ENCODE measurements around the gene MAP2K6. TPM values are rescaled to one million over a fixed set of nuclear protein-coding genes. Genes with fewer than 3 reads are reported as not detected.
A peak's percentile ranks its signal among the peaks of the same experiment; 100 is the strongest.

The MAP2K6 gene
- total RNA-seq (2013; cell fraction: nucleolus; rRNA removed) = 13.7 and 14.6 TPM in 2 replicates
- total RNA-seq (2014; rRNA removed) (24.1 and 32.4 TPM in 2 replicates), total RNA-seq (2014; rRNA removed; fragmentation: Illumina TruSeq; extraction: Trizol) (19.9 and 22.3 TPM in 2 replicates), total RNA-seq (2021) (23.5 and 24.6 TPM in 2 replicates), polyA plus RNA-seq (2011; rRNA removed) (16.4 and 20.2 TPM in 2 replicates), polyA plus RNA-seq (2014; fragmentation: Illumina TruSeq; extraction: Trizol) (27.5 and 28.1 TPM in 2 replicates), polyA plus RNA-seq (2014; fragmentation: Nextera tagmentation; extraction: Ambion mirVana) (10 to 100 TPM; 61.4 to 70.3 TPM), polyA plus RNA-seq (2014; rRNA removed) (17.8 and 21.1 TPM in 2 replicates), polyA plus RNA-seq (2016; fragmentation: Nextera tagmentation; extraction: Ambion mirVana) (10 to 100 TPM; 15.6 to 16.7 TPM), polyA minus RNA-seq (2011; rRNA and poly(A)+ RNA removed) (12.7 and 16.5 TPM in 2 replicates), Bru-seq, nascent RNA (percentile 57 among the genes with signal in this experiment), BruChase-seq, experiment 1, labeled RNA remaining after a 6-hour chase (percentile 53 among the genes with signal in this experiment), BruChase-seq, experiment 2, labeled RNA remaining after a 2-hour chase (percentile 54 among the genes with signal in this experiment)
- polyA plus RNA-seq (2011; ENCODE audit: low read depth) = 14.5 TPM
- polyA plus RNA-seq (2011; cell fraction: cytosol; rRNA removed) = 9.9 and 10.2 TPM in 2 replicates
- 5.8 and 6.8 TPM in 2 replicates for polyA plus RNA-seq (2011; cell fraction: nucleus; rRNA removed)
- polyA plus RNA-seq (2012) = 18.7 and 19.2 TPM in 2 replicates
- polyA minus RNA-seq (2011; cell fraction: cytosol; rRNA and poly(A)+ RNA removed) = 2.8 and 3.3 TPM in 2 replicates
- 7.1 and 7.7 TPM in 2 replicates for polyA minus RNA-seq (2011; cell fraction: nucleus; rRNA and poly(A)+ RNA removed)
- long read RNA-seq, experiment 1, full-length matches to known transcripts = 2 of 12 reads
- long read RNA-seq, experiment 1, partial matches to known transcripts = 0 of 12 reads
- long read RNA-seq, experiment 1, other reads (novel, unspliced or antisense) = 10 of 12 reads
- long read RNA-seq, experiment 2, full-length matches to known transcripts = 78 of 208 reads
- long read RNA-seq, experiment 2, partial matches to known transcripts = 10 of 208 reads
- long read RNA-seq, experiment 2, other reads (novel, unspliced or antisense) = 120 of 208 reads

DNA sequence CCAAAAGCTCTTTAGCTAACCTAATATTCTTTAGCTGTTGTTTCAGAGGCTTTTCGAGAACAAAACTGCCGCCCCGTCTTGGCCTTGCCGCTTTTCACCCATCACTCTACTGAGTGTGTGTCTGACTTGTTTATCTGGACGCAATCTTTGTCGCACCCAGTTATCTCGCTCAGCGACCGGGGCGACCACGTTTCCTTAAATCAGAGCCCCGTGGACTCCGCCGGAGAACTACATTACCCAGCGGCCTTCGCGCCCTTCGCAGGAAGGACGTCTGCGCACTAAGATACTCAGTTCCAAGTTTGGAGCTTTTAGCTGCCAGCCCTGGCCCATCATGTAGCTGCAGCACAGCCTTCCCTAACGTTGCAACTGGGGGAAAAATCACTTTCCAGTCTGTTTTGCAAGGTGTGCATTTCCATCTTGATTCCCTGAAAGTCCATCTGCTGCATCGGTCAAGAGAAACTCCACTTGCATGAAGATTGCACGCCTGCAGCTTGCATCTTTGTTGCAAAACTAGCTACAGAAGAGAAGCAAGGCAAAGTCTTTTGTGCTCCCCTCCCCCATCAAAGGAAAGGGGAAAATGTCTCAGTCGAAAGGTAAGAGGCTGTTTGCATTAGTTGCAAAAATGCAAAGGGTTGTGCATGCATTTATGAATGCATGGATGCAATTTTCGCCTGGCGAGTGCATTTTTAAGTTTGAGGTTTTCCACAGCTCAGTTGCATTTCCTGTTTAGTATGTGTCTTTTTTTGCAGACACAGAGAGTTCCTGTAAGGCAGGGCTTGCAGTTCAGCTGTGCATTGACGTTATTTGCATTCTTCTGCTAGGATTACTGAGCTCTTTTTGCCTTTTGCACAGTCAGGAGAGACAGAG, at the start of gene MAP2K6:
Gene MAP2K6, plus strand, starts transcription at position 290 of the 867 bp plus-strand sequence. Its CDS starts 288 bp downstream, at position 578.
- FAIRE-seq = peak; percentile 70
- H3K79me2 ChIP-seq (ENCODE audit: control insufficient read depth, insufficient read depth, low read length) = peaks cover 11% of the 10 kb centered on the region
- DNase-seq (ENCODE audit: low read depth, low spot score) = peak; percentile 60
- RAD21 ChIA-PET (ENCODE audit: unreplicated experiment) = interaction anchor here (0.6 to 2.1 kb wide), 11 partner anchors 12 to 795 kb away, joined by 3 to 9 read pairs (median 5); no protein-coding TSS in a partner anchor
- no peaks in the 10 kb centered on the region for H3K36me3 ChIP-seq (ENCODE audit: control insufficient read depth in 2 of 2, insufficient read depth in 2 of 2, low read length in 1 of 2)
- CTCF ChIA-PET = interaction anchor here (0.6 to 2.0 kb wide), 12 partner anchors 13 to 110 kb away, joined by 3 to 18 read pairs (median 4); no protein-coding TSS in a partner anchor
- H3K27ac ChIP-seq (ENCODE audit: control insufficient read depth, insufficient read depth) = peak within 1 kb of the TSS; percentile 45
- H3K27me3 ChIP-seq (replicated peaks in 1 of 2; ENCODE audit: control insufficient read depth in 2 of 2, insufficient read depth in 2 of 2, low read length in 1 of 2) = no peaks in the 10 kb centered on the region
- H2AFZ ChIP-seq (ENCODE audit: control insufficient read depth, low read depth, low read length) = peak within 1 kb of the TSS; percentile 94
- in situ Hi-C loops (cut with MboI) (no loop called here), intact Hi-C loops (cut with micrococcal nuclease; ENCODE audit: unreplicated experiment) (loop anchor here (2.0 kb wide), 1 partner anchor 102 kb away; no protein-coding TSS in a partner anchor)
- peak within 1 kb of the TSS; percentile 69 for H3K4me3 ChIP-seq
- SMC1A ChIA-PET (ENCODE audit: uncharacterized antibody, unreplicated experiment) = interaction anchor here (0.6 to 2.1 kb wide), 15 partner anchors 11 to 136 kb away, joined by 3 to 13 read pairs (median 4); partner anchors contain the start of gene ABCA5
- no peaks in the 10 kb centered on the region for H3K4me1 ChIP-seq (ENCODE audit: control insufficient read depth, insufficient read depth, low read length)
- WGBS (ENCODE audit: insufficient coverage, insufficient replicate concordance, low lambda C conversion rate, missing lambda C conversion rate) = under 1% methylated on average over 27 of the region's 27 CpGs
- peak within 1 kb of the TSS; percentile 82 for H3K4me2 ChIP-seq (ENCODE audit: control insufficient read depth, insufficient read depth)
- peak within 1 kb of the TSS; percentile 53 for H3K9ac ChIP-seq (ENCODE audit: control insufficient read depth, insufficient read depth, low read length)
- peak; percentile 97 for ATAC-seq
- POLR2A ChIA-PET = interaction anchor here (1.0 to 1.8 kb wide), 4 partner anchors 88 to 104 kb away, joined by 3 to 8 read pairs (median 4); partner anchors contain the start of gene ABCA5
- no TSS peak for BruUV-seq (replicated peaks)
- no peaks in the 10 kb centered on the region for H4K20me1 ChIP-seq (ENCODE audit: control insufficient read depth, insufficient read depth)
- H3K9me3 ChIP-seq (replicated peaks; ENCODE audit: control insufficient read depth, insufficient read depth, low read length) = no peaks in the 10 kb centered on the region
- no peak for TF ChIP-seq SIN3A (IDR thresholded peaks at IDR 0.05; ENCODE audit: low read depth, low read length)
- TF ChIP-seq ZNF24 (IDR thresholded peaks at IDR 0.05) = no peak
- TF ChIP-seq KLF5 (IDR thresholded peaks at IDR 0.05; ENCODE audit: partially characterized antibody) = peak; percentile 29
- TF ChIP-seq SUZ12 (IDR thresholded peaks at IDR 0.05; ENCODE audit: unreplicated experiment) = no peak
- peak in 1 of 2 experiments; percentile 88; a peak in 2 of 4 replicates for TF ChIP-seq IKZF2 (IDR thresholded peaks at IDR 0.05)
- TF ChIP-seq POU2F2 (IDR thresholded peaks at IDR 0.05; ENCODE audit: borderline replicate concordance, low read depth, low read length) = no peak
- 0 out of 2 replicates have a peak, but pooled peaks have one; percentile 45 for TF ChIP-seq YY1 (IDR thresholded peaks at IDR 0.05; ENCODE audit: low read depth, low read length)
- TF ChIP-seq EP300 (IDR thresholded peaks at IDR 0.05; ENCODE audit: borderline replicate concordance in 1 of 2, control insufficient read depth in 1 of 2, low read depth in 2 of 2, low read length in 2 of 2) = peak in 1 of 2 experiments; percentile 62; a peak in 1 of 4 replicates
- TF ChIP-seq NR2C1 (IDR thresholded peaks at IDR 0.05) = no peak
- TF ChIP-seq, protein P1, sequence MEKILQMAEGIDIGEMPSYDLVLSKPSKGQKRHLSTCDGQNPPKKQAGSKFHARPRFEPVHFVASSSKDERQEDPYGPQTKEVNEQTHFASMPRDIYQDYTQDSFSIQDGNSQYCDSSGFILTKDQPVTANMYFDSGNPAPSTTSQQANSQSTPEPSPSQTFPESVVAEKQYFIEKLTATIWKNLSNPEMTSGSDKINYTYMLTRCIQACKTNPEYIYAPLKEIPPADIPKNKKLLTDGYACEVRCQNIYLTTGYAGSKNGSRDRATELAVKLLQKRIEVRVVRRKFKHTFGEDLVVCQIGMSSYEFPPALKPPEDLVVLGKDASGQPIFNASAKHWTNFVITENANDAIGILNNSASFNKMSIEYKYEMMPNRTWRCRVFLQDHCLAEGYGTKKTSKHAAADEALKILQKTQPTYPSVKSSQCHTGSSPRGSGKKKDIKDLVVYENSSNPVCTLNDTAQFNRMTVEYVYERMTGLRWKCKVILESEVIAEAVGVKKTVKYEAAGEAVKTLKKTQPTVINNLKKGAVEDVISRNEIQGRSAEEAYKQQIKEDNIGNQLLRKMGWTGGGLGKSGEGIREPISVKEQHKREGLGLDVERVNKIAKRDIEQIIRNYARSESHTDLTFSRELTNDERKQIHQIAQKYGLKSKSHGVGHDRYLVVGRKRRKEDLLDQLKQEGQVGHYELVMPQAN (conservative IDR thresholded peaks at IDR 0.05) = peak; percentile 56; the same call in 1 of the 2 replicates
- TF ChIP-seq RUNX3 (IDR thresholded peaks at IDR 0.05; ENCODE audit: low read length) = peak; percentile 78
- TF ChIP-seq NR2C2 (IDR thresholded peaks at IDR 0.05; ENCODE audit: borderline replicate concordance, control insufficient read depth, insufficient read length, low read depth) = no peak
- TF ChIP-seq SIX5 (IDR thresholded peaks at IDR 0.05; ENCODE audit: low read depth, low read length, severe bottlenecking) = peak; percentile 86
- TF ChIP-seq RB1 (IDR thresholded peaks at IDR 0.05; ENCODE audit: borderline replicate concordance) = no peak
- TF ChIP-seq CREM (IDR thresholded peaks at IDR 0.05; ENCODE audit: low read depth) = peak; percentile 56; the same call in 1 of the 2 replicates
- peak; percentile 52; the same call in 1 of the 2 replicates for TF ChIP-seq NFIC (IDR thresholded peaks at IDR 0.05; ENCODE audit: low read depth, low read length)
